OCI-LY3 (cell line): ENCODE measurements around the gene KLHDC3.

Source experiments
- H2AFZ ChIP-seq: fragments of 200-600, 300-600 bp; shearing (Covaris generic); 2 replicates; pipeline ENCODE4 v1.6.0; 2014; ENCODE audit warnings: antibody characterized with exemption, low read depth, low read length
- H3K27ac ChIP-seq: fragments of 200-600, 300-600 bp; sonication (generic); 2 replicates; pipeline ENCODE4 v1.5.1; 2014; ENCODE audit warnings: mild to moderate bottlenecking, low read length, moderate library complexity, mixed read lengths
- H3K27me3 ChIP-seq: fragments of 200-600, 300-600 bp; sonication (generic); 2 replicates; pipeline ENCODE4 v1.6.1; 2014; ENCODE audit warnings: low read depth, low read length, mixed read lengths
- H3K36me3 ChIP-seq: fragments of 200-600, 300-600 bp; sonication (generic); replicated peaks from 2 replicates; pipeline ENCODE3; 2014; ENCODE audit warnings: low read depth, low read length, mixed read lengths
- H3K4me1 ChIP-seq: fragments of 300-600, 200-600 bp; sonication (generic); 2 replicates; pipeline ENCODE4 v1.6.1; 2014; ENCODE audit warnings: low read length, mixed read lengths
- H3K4me2 ChIP-seq: fragments of 200-600, 300-600 bp; sonication (generic); 2 replicates; pipeline ENCODE4 v1.6.1; 2014; ENCODE audit warnings: low read length, mixed read lengths
- H3K4me3 ChIP-seq: fragments of 300-600, 200-600 bp; sonication (generic); 2 replicates; pipeline ENCODE4 v1.5.1; 2014; ENCODE audit warnings: antibody characterized with exemption, mild to moderate bottlenecking, low read length, moderate library complexity
- H3K79me2 ChIP-seq: fragments of 300-600, 200-600 bp; shearing (Covaris generic); 2 replicates; pipeline ENCODE4 v1.6.1; 2014; ENCODE audit warnings: mild to moderate bottlenecking, low read length, mixed read lengths
- H3K9ac ChIP-seq: fragments of 300-600, 200-600 bp; shearing (Covaris generic); 2 replicates; pipeline ENCODE4 v1.6.0; 2014; ENCODE audit warnings: mild to moderate bottlenecking, low read length, moderate library complexity
- H3K9me3 ChIP-seq: fragments of 200-600, 300-600 bp; shearing (Covaris generic); 2 replicates; pipeline ENCODE4 v1.6.1; 2014; ENCODE audit warnings: low read length, mixed read lengths; ENCODE audit not compliant: insufficient read depth
- H4K20me1 ChIP-seq: fragments of 200-600, 300-600 bp; sonication (generic); 2 replicates; pipeline ENCODE4 v1.6.1; 2016; ENCODE audit warnings: low read length, mixed read lengths; ENCODE audit not compliant: insufficient read depth
- EZH2phosphoT487 ChIP-seq: fragments of 200-600 bp; shearing (Covaris generic); IDR thresholded peaks from 2 replicates; pipeline ENCODE4 v1.6.1; 2018; ENCODE audit warnings: antibody characterized with exemption, mixed run types, low read depth
- TF ChIP-seq, protein P1 (sequence below): fragments of 200-600, 300-600 bp; sonication (generic); IDR thresholded peaks from 2 replicates; pipeline ENCODE4 v1.5.1; 2014; ENCODE audit warnings: antibody characterized with exemption, low read length, low read depth

The KLHDC3 gene

DNA sequence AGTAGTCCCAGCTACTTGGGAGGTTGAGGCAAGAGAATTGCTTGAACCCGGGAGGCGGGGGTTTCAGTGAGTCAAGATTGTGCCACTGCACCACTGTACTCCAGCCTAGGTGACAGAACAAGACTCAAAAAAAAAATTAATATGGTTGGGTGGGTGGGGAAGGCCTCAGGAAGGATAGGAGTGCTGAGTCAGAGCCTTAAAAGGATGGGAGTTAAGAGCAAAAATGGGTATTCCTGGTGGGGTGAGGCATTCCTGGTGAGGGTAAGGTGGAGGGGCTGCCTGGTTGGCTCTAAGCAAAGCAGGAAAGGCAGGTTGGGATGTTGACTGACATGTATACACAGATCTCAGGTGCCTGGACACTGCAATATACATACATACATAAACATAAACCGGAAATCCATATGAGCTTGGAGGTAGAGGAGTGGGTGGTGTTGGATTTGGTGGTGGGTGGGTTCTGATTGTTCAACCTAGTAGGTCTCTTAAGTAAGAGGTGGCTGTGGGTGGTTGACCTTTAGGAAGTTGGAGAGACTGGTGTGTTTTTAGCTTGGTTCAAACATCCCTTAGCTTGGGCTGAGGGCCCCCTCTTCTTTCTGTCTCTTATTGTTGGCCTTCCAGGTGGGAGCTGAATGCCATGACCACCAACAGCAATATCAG lies 6.1 kb downstream of the KLHDC3 start:
- no peak overlapping the region for H2AFZ ChIP-seq
- no peak overlapping the region for H3K9ac ChIP-seq
- H3K9me3 ChIP-seq = no peaks in the 10 kb centered on the region
- H3K36me3 ChIP-seq = peaks cover 37% of the 10 kb centered on the region
- H3K27ac ChIP-seq = no peak overlapping the region
- no peaks in the 10 kb centered on the region for H4K20me1 ChIP-seq
- TF ChIP-seq, protein P1, sequence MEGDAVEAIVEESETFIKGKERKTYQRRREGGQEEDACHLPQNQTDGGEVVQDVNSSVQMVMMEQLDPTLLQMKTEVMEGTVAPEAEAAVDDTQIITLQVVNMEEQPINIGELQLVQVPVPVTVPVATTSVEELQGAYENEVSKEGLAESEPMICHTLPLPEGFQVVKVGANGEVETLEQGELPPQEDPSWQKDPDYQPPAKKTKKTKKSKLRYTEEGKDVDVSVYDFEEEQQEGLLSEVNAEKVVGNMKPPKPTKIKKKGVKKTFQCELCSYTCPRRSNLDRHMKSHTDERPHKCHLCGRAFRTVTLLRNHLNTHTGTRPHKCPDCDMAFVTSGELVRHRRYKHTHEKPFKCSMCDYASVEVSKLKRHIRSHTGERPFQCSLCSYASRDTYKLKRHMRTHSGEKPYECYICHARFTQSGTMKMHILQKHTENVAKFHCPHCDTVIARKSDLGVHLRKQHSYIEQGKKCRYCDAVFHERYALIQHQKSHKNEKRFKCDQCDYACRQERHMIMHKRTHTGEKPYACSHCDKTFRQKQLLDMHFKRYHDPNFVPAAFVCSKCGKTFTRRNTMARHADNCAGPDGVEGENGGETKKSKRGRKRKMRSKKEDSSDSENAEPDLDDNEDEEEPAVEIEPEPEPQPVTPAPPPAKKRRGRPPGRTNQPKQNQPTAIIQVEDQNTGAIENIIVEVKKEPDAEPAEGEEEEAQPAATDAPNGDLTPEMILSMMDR = no peak
- no peak for TF ChIP-seq EZH2phosphoT487
- peaks cover 19% of the 10 kb centered on the region for H3K4me1 ChIP-seq
- no peak overlapping the region; the same call in 1 of the 2 replicates for H3K4me2 ChIP-seq
- no peak overlapping the region for H3K4me3 ChIP-seq
- no peaks in the 10 kb centered on the region for H3K27me3 ChIP-seq
- peaks cover 40% of the 10 kb centered on the region for H3K79me2 ChIP-seq

DNA sequence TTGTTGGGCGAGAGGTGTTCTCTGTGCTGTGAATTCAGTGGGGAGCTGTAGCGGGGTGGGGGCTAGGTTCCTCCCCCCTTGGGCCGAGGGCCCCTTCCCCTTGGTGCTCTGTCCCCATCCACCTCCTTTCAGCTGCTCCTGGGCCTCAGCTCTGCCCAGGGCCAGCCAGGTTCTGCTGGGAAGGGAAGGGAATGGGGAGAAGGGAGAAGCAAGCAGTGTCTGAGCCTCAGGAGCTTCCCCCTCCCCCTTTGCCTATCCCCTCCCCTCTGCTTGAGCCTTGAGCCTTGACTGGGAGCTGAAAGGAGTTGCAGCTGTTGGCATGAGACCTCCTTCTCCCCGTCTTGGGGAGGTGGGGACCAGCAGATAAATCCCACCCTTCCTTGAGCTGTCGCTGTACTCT lies 6.8 kb downstream of the KLHDC3 start:
- Histone ChIP-seq H3K36me3 (peaks cover 37% of the 10 kb centered on the region), H3K4me2 (peak overlapping the region; percentile 78), H3K4me3 (peak overlapping the region; percentile 84), H3K79me2 (peaks cover 36% of the 10 kb centered on the region), H3K27me3 (no peaks in the 10 kb centered on the region), H3K4me1 (peaks cover 17% of the 10 kb centered on the region), H3K9ac (peak overlapping the region; percentile 67), H4K20me1 (no peaks in the 10 kb centered on the region), H3K27ac (peak overlapping the region; percentile 47), H2AFZ (no peak overlapping the region), H3K9me3 (no peaks in the 10 kb centered on the region)
- TF ChIP-seq EZH2phosphoT487 = no peak
- TF ChIP-seq, protein P1 = no peak

DNA sequence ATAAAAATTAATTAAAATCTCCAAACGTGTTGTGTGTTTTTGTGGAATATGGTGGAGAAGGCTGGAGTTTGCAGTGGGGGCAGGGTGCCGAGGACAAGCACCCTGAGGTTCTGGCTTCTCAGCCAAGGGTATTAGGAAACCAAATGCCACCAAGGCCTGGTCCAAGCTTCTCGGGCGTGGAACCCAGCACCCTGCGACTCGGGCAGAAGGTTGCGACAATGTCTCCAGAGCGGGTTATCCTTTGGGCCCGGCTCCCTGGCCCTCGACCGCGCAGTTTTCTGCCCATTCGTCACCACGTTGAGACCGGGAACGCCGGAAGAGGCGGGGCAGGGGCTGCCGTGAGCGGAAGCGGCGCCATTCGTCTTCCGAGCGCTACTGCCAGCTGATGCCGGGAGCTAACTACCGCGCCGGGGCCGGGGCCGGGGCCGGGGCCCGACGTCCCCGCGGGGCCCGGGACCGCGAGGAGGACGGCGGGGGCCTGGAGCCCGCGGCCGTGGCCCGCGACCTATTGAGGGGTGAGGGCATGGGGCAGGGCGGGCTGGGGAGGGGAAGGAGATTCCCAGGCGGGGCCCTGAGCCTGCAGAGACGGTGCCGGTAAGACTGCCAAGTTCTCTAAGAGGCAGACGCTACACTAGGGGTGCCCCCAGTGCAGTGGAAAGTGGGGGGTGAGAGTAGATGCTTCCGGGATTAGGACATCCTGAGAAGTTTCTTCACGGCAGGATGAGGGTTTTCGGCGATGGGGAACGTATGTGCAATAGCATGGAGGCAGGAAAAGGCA lies 7.4 kb downstream of the KLHDC3 start, which contains the start of gene RRP36:
RRP36 (plus strand) TSS at position 354 of the 778 bp plus-strand sequence; CDS start at position 386, 32 bp downstream.
- Histone ChIP-seq H3K9me3 (no peaks in the 10 kb centered on the region), H3K79me2 (peaks cover 31% of the 10 kb centered on the region), H4K20me1 (no peaks in the 10 kb centered on the region), H3K27ac (peak within 1 kb of the TSS; percentile 47), H2AFZ (peak within 1 kb of the TSS; percentile 30), H3K4me2 (peak within 1 kb of the TSS; percentile 78), H3K9ac (peak within 1 kb of the TSS; percentile 67), H3K4me3 (peak within 1 kb of the TSS; percentile 84), H3K4me1 (peaks cover 17% of the 10 kb centered on the region), H3K27me3 (no peaks in the 10 kb centered on the region), H3K36me3 (peaks cover 37% of the 10 kb centered on the region)
- TF ChIP-seq, protein P1 = no peak
- no peak for TF ChIP-seq EZH2phosphoT487

DNA sequence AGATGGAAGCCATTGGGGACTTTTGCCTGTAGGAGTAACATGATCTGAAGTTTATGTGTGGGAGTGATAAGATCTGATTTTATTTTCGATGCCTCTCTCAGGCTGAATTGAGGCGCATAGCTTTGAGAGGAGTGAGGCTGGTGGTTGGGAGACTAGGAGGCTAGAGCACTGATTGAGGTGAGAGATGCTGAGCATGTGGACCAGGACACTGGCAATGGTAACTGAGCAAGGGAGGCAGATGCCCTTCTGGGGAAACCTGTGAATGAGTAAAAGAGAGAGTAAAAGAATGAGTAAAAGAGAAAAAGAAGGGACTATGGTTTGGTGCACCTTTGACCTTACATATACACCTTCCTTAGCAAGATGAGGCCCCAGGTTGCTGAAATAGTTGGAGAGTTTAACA lies 10.4 kb downstream of the KLHDC3 start:
- H3K79me2 ChIP-seq = peaks cover 29% of the 10 kb centered on the region
- no peak overlapping the region for H3K9ac ChIP-seq
- H3K36me3 ChIP-seq = peaks cover 37% of the 10 kb centered on the region
- H2AFZ ChIP-seq = no peak overlapping the region
- no peaks in the 10 kb centered on the region for H4K20me1 ChIP-seq
- H3K4me2 ChIP-seq = no peak overlapping the region
- no peak for TF ChIP-seq EZH2phosphoT487
- TF ChIP-seq, protein P1 = no peak
- peaks cover 17% of the 10 kb centered on the region for H3K4me1 ChIP-seq
- no peak overlapping the region for H3K27ac ChIP-seq
- H3K27me3 ChIP-seq = no peaks in the 10 kb centered on the region
- no peak overlapping the region for H3K4me3 ChIP-seq
- H3K9me3 ChIP-seq = no peaks in the 10 kb centered on the region
